B cell (primary cell): ENCODE data around the gene LMO7. TPM values are rescaled to one million over a fixed set of nuclear protein-coding genes. Genes with fewer than 3 reads are reported as not detected.

Source experiments
- ATAC-seq: fragments of 200-7000 bp; cut with Tn5 transposase; one replicate; pipeline ENCODE4 v1.10.0; 2021; ENCODE audit warnings: low read depth, mild to moderate bottlenecking, moderate number of reproducible peaks, moderate library complexity
- CTCF ChIA-PET: fragments of 350-600 bp; sonication (Branson Sonifier 250); formaldehyde crosslinking; loops from one replicate; lab custom pipeline; 2021; ENCODE audit warnings: antibody characterized with exemption, inconsistent platforms; lab: Charles Lee
- POLR2A ChIA-PET: fragments of 350-600 bp; sonication (Branson Sonifier 250); formaldehyde crosslinking; loops from one replicate; lab custom pipeline; 2021; ENCODE audit warnings: antibody characterized with exemption; lab: Charles Lee
- DNase-seq: peaks from one replicate; pipeline ENCODE4 v3.0.0; 2013
- H2AFZ ChIP-seq: 2 replicates; pipeline ENCODE4 v1.6.1; 2012; ENCODE audit warnings: mild to moderate bottlenecking, low read depth, low read length; ENCODE audit not compliant: insufficient read depth, poor library complexity, severe bottlenecking
- H3K27ac ChIP-seq, 2 donors: 1 replicate in 1 of 2; 2 replicates in 1 of 2; pipeline ENCODE4 v1.5.1; 2012 to 2013; ENCODE audit warnings: low read length in 2 of 2, mild to moderate bottlenecking in 2 of 2, moderate library complexity in 1 of 2
- H3K27me3 ChIP-seq, 4 experiments: fragments of 200-600 bp in 1 of 4; sonication (generic) in 1 of 4; replicated peaks in 1 of 4; 1 replicate in 2 of 4; 2 replicates in 2 of 4; pipeline versions ENCODE4 v1.6.1 to v1.7.0; 2013 to 2016; ENCODE audit warnings: low read length in 3 of 4, mild to moderate bottlenecking in 2 of 4, mixed read lengths in 1 of 4, moderate library complexity in 1 of 4; ENCODE audit not compliant: insufficient read depth in 4 of 4, control insufficient read depth in 3 of 4; ENCODE audit errors: control extremely low read depth in 1 of 4
- H3K36me3 ChIP-seq, 2 experiments: replicated peaks in 1 of 2; 1 replicate in 1 of 2; 2 replicates in 1 of 2; pipeline versions ENCODE4 v1.6.1 to v1.7.1; 2013; ENCODE audit warnings: low read length in 1 of 2; ENCODE audit not compliant: insufficient read depth in 2 of 2, control insufficient read depth in 1 of 2; ENCODE audit errors: control extremely low read depth in 1 of 2, extremely low read depth in 1 of 2
- H3K4me1 ChIP-seq, 2 donors: fragments of 200-600 bp in 1 of 2; sonication (generic) in 1 of 2; 1 replicate in 1 of 2; 2 replicates in 1 of 2; pipeline versions ENCODE4 v1.5.1 to v1.6.1; 2013 to 2017; ENCODE audit warnings: low read length in 2 of 2; ENCODE audit not compliant: control insufficient read depth in 2 of 2, insufficient read depth in 2 of 2
- H3K4me2 ChIP-seq: replicated peaks from 2 replicates; pipeline ENCODE3; 2012; ENCODE audit warnings: mild to moderate bottlenecking, low read depth, low read length; ENCODE audit not compliant: poor library complexity, severe bottlenecking
- H3K4me3 ChIP-seq, 5 experiments: fragments of 200-600 bp in 1 of 5; sonication (generic) in 1 of 5; 1 replicate in 3 of 5; 2 replicates in 2 of 5; pipeline versions ENCODE4 v1.5.1 to v1.7.0; 2011 to 2016; ENCODE audit warnings: low read length in 4 of 5, mild to moderate bottlenecking in 4 of 5, low read depth in 2 of 5, control low read depth in 1 of 5, moderate library complexity in 1 of 5; ENCODE audit not compliant: insufficient read depth in 1 of 5; ENCODE audit errors: control extremely low read depth in 1 of 5, extremely low read depth in 1 of 5
- H3K79me2 ChIP-seq: fragments of 200-600 bp; sonication (generic); one replicate; pipeline ENCODE4 v1.6.0; 2016; ENCODE audit warnings: low read length; ENCODE audit not compliant: control insufficient read depth, insufficient read depth
- H3K9ac ChIP-seq: fragments of 200-600 bp; sonication (generic); 2 replicates; pipeline ENCODE4 v1.6.1; 2017; ENCODE audit warnings: mild to moderate bottlenecking, low read length, moderate library complexity
- H3K9me3 ChIP-seq, 3 donors: one replicate each; pipeline versions ENCODE4 v1.6.1 to v1.7.1; 2013; ENCODE audit warnings: low read length in 2 of 3; ENCODE audit not compliant: control insufficient read depth in 2 of 3, insufficient read depth in 1 of 3; ENCODE audit errors: control extremely low read depth in 1 of 3
- H4K20me1 ChIP-seq: 2 replicates; pipeline ENCODE4 v1.6.0; 2012; ENCODE audit warnings: mild to moderate bottlenecking, low read length; ENCODE audit not compliant: insufficient read depth, control insufficient read depth, poor library complexity, severe bottlenecking
- H3K27ac Mint-ChIP-seq: one replicate; pipeline ENCODE4 v1.8.0; 2021; ENCODE audit warnings: mixed read lengths
- H3K27me3 Mint-ChIP-seq: one replicate; pipeline ENCODE4 v1.8.0; 2021; ENCODE audit warnings: mixed read lengths
- H3K4me1 Mint-ChIP-seq: one replicate; pipeline ENCODE4 v1.8.0; 2021; ENCODE audit warnings: mixed read lengths
- H3K4me3 Mint-ChIP-seq: one replicate; pipeline ENCODE4 v1.8.0; 2021; ENCODE audit warnings: mixed read lengths
- H3K9me3 Mint-ChIP-seq: one replicate; pipeline ENCODE4 v1.8.0; 2022; ENCODE audit warnings: mixed read lengths; ENCODE audit not compliant: insufficient read depth
- EZH2 ChIP-seq: IDR thresholded peaks from 2 replicates; pipeline ENCODE4 v1.6.1; 2012; ENCODE audit warnings: borderline replicate concordance, low read depth, mild to moderate bottlenecking, moderate library complexity, low read length; ENCODE audit not compliant: insufficient read depth, poor library complexity, severe bottlenecking
- WGBS: methylation state at CpG from one replicate; pipeline ENCODE4 v1.1.5; 2013; ENCODE audit warnings: missing lambda C conversion rate; ENCODE audit not compliant: insufficient coverage; 5-methylcytosine and 5-hydroxymethylcytosine counted together
- intact Hi-C: fragments of 100-400 bp; cut with micrococcal nuclease; formaldehyde crosslinking; loops from one replicate; pipeline ENCODE4 v1.10.0; 2022
- polyA plus RNA-seq: library from polyadenylated mRNA; depleted of rRNA; stranded (reverse); fragments of >200 nt; gene quantifications from 2 replicates; pipeline ENCODE4 v1.2.3, GENCODE V29; 2012
- total RNA-seq, 2 donors: library from RNA; stranded (reverse); fragments of 120-200 nt in 1 of 2; gene quantifications; 1 replicate in 1 of 2; 2 replicates in 1 of 2; pipeline versions ENCODE4 v1.2.3 to v1.2.4, GENCODE V29; 2013 to 2022
- TF ChIP-seq, protein P1 (sequence below): fragments of 200-600 bp; IDR thresholded peaks from one replicate; pipeline ENCODE4 v1.8.0; 2022; ENCODE audit warnings: antibody characterized with exemption, mild to moderate bottlenecking

Gene LMO7
- total and polyA plus RNA-seq, 2 donors (not counting 1 experiment from before 2014, with no cell fraction given) = 7.8 to 17.4 TPM

DNA sequence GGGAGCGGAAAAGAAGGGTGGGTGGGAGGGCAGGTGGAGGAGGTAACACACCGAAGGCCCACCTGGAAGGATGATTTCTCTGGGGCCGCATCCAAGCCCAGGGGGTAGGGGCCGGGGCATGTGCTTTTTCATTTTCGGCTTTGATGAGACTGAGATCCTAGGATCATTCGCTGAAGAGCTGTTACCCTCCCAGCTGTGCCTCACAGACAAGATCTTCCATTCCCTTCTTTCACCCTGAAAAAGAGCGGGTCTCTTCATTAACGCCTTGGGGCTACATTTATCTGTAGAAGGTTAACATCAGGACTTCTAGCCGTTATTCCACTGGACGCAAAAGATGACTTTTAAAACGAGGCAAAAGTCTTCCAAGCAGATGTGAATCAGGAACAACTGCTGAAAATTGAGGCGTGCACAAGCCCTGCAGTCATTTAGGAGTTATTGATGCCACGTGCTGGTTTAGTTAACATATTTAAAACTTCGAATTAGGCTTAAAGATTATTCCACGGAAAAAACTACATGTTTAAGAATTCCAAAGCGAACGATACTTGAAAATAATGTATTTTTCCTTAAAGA, 1.1 kb downstream of the LMO7 start:
- H3K4me1 Mint-ChIP-seq = peaks cover 11% of the 10 kb centered on the region

DNA sequence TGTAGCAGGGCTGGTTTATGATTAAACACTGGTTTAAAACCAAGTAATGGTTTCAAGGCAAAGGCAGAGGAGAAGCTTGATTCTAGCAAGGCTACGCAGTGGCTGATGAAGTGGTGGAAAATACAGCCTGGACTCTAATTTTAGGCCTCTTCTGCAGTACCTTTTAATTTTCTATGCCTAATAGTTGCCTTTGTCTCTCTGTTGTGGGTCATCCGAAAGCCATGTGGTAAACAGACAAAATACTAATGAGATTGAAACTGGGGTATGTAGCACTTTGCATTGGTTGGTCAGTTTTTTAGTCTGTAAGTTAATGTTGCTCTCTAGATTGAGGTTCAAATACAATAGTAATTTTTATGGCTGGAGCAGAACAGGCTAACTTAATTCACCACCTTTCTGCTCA, 3.3 kb downstream of the LMO7 start:
- CTCF ChIA-PET = no interaction called here
- POLR2A ChIA-PET = no interaction called here
- no CpG with 5 or more reads among the region's 2 CpGs for WGBS
- Histone ChIP-seq H3K79me2 (no peaks in the 10 kb centered on the region), H2AFZ (no peak overlapping the region), H3K9ac (no peak overlapping the region), H3K4me2 (no peak overlapping the region), H3K4me3 (no peak overlapping the region), H3K9me3 (no peaks in the 10 kb centered on the region), H4K20me1 (no peaks in the 10 kb centered on the region), H3K27ac (no peak overlapping the region), H3K27me3 (peaks cover 0 to 5% (median 0%) of the 10 kb centered on the region in 4 experiments), H3K36me3 (no peaks in the 10 kb centered on the region), H3K4me1 (peaks cover 5 to 14% of the 10 kb centered on the region in 2 donors)
- TF ChIP-seq, protein P1, sequence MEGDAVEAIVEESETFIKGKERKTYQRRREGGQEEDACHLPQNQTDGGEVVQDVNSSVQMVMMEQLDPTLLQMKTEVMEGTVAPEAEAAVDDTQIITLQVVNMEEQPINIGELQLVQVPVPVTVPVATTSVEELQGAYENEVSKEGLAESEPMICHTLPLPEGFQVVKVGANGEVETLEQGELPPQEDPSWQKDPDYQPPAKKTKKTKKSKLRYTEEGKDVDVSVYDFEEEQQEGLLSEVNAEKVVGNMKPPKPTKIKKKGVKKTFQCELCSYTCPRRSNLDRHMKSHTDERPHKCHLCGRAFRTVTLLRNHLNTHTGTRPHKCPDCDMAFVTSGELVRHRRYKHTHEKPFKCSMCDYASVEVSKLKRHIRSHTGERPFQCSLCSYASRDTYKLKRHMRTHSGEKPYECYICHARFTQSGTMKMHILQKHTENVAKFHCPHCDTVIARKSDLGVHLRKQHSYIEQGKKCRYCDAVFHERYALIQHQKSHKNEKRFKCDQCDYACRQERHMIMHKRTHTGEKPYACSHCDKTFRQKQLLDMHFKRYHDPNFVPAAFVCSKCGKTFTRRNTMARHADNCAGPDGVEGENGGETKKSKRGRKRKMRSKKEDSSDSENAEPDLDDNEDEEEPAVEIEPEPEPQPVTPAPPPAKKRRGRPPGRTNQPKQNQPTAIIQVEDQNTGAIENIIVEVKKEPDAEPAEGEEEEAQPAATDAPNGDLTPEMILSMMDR = no peak
- TF ChIP-seq EZH2 = no peak
- ATAC-seq (no peak), DNase-seq (no peak)
- Mint-ChIP-seq H3K27ac (no peak overlapping the region), H3K9me3 (no peaks in the 10 kb centered on the region), H3K27me3 (peaks cover 9% of the 10 kb centered on the region), H3K4me1 (peaks cover 11% of the 10 kb centered on the region), H3K4me3 (no peak overlapping the region)
- intact Hi-C loops = loop anchor here (5.0 kb wide), 2 partner anchors 92 to 157 kb away; partner anchors contain the start of genes TBC1D4 and UCHL3

More for the DNA sequence above, 1.1 kb downstream of the LMO7 start:
- H3K9ac ChIP-seq = peak overlapping the region; percentile 76
- no peaks in the 10 kb centered on the region for H4K20me1 ChIP-seq
- H3K4me2 ChIP-seq = peak overlapping the region; percentile 98
- peak overlapping the region; percentile 87 for H2AFZ ChIP-seq
- H3K36me3 ChIP-seq = no peaks in the 10 kb centered on the region
- Mint-ChIP-seq H3K27ac (peak overlapping the region; percentile 41), H3K27me3 (peaks cover 9% of the 10 kb centered on the region), H3K9me3 (no peaks in the 10 kb centered on the region), H3K4me3 (peak overlapping the region; percentile 87)
- no peaks in the 10 kb centered on the region for H3K9me3 ChIP-seq
- H3K4me3 ChIP-seq = peak overlapping the region in 3 of 5 experiments; percentile 68 to 84 (median 80)
- peaks cover 0 to 5% (median 0%) of the 10 kb centered on the region in 4 experiments for H3K27me3 ChIP-seq
- H3K27ac ChIP-seq = no peak overlapping the region
- TF ChIP-seq, protein P1 = no peak
- no peak for TF ChIP-seq EZH2
- ATAC-seq = no peak
- H3K79me2 ChIP-seq = no peaks in the 10 kb centered on the region
- POLR2A ChIA-PET = no interaction called here
- intact Hi-C loops = loop anchor here (2.0 to 5.0 kb wide), 3 partner anchors 90 to 1250 kb away; partner anchors contain the start of genes KCTD12, TBC1D4 and UCHL3
- DNase-seq = no peak
- WGBS = 18% methylated on average over 9 of the region's 17 CpGs
- peaks cover 5 to 14% of the 10 kb centered on the region in 2 donors for H3K4me1 ChIP-seq
- CTCF ChIA-PET = interaction anchor here (1.0 kb wide), 1 partner anchor 56 kb away, joined by 4 read pairs; no protein-coding TSS in a partner anchor
